Liver (tissue), 9 donors: ENCODE results near the gene ECI1. TPM values are rescaled to one million over a fixed set of nuclear protein-coding genes. Genes with fewer than 3 reads are reported as not detected.
A peak's percentile ranks its signal among the peaks of the same experiment; 100 is the strongest.

Source experiments
- DNase-seq: peaks from one replicate; pipeline ENCODE4 v3.0.0-alpha.2; 2017; ENCODE audit warnings: low spot score
- H3K27ac ChIP-seq, 2 donors: one replicate each; pipeline ENCODE4 v1.7.0; 2013; ENCODE audit warnings: inconsistent platforms in 2 of 2, low read length in 2 of 2, control low read depth in 1 of 2, low read depth in 1 of 2, mild to moderate bottlenecking in 1 of 2
- H3K27me3 ChIP-seq, 4 donors: one replicate each; pipeline versions ENCODE4 v1.6.1 to v1.7.0; 2013; ENCODE audit warnings: low read length in 3 of 4, inconsistent platforms in 1 of 4, mild to moderate bottlenecking in 1 of 4, moderate library complexity in 1 of 4; ENCODE audit not compliant: control insufficient read depth in 4 of 4, insufficient read depth in 4 of 4
- H3K36me3 ChIP-seq, 4 donors: one replicate each; pipeline versions ENCODE4 v1.6.1 to v1.7.0; 2013; ENCODE audit warnings: low read length in 3 of 4, mild to moderate bottlenecking in 3 of 4, low read depth in 1 of 4, moderate library complexity in 1 of 4; ENCODE audit not compliant: control insufficient read depth in 4 of 4, insufficient read depth in 3 of 4
- H3K4me1 ChIP-seq, 4 donors: one replicate each; pipeline versions ENCODE4 v1.6.1 to v1.7.0; 2013; ENCODE audit warnings: low read length in 3 of 4, mild to moderate bottlenecking in 3 of 4, moderate library complexity in 1 of 4; ENCODE audit not compliant: control insufficient read depth in 4 of 4, insufficient read depth in 4 of 4
- H3K4me3 ChIP-seq, 3 donors: one replicate each; pipeline versions ENCODE4 v1.6.1 to v1.7.0; 2013; ENCODE audit warnings: low read length in 3 of 3, control low read depth in 1 of 3, low read depth in 1 of 3, mild to moderate bottlenecking in 1 of 3
- H3K9ac ChIP-seq, 2 donors: one replicate each; pipeline ENCODE4 v1.7.0; 2013; ENCODE audit warnings: low read length in 2 of 2, mild to moderate bottlenecking in 2 of 2, moderate library complexity in 2 of 2, control low read depth in 1 of 2, low read depth in 1 of 2
- H3K9me3 ChIP-seq, 4 donors: one replicate each; pipeline versions ENCODE4 v1.6.1 to v1.7.0; 2013; ENCODE audit warnings: low read length in 3 of 4; ENCODE audit not compliant: control insufficient read depth in 4 of 4
- EGR1 ChIP-seq, 2 donors: IDR thresholded peaks; 2 replicates each; pipeline ENCODE4 v1.6.1; 2016 to 2018; ENCODE audit warnings: antibody characterized with exemption in 2 of 2, low read depth in 2 of 2
- FOXA1 ChIP-seq: IDR thresholded peaks from 2 replicates; pipeline ENCODE4 v1.6.1; 2016; ENCODE audit warnings: antibody characterized with exemption
- FOXA2 ChIP-seq: IDR thresholded peaks from 2 replicates; pipeline ENCODE4 v1.6.1; 2016; ENCODE audit warnings: antibody characterized with exemption
- GABPA ChIP-seq, 2 donors: IDR thresholded peaks in 1 of 2; conservative IDR thresholded peaks in 1 of 2; 2 replicates each; pipeline ENCODE4 v1.6.1; 2016; ENCODE audit warnings: antibody characterized with exemption in 2 of 2, mild to moderate bottlenecking in 1 of 2, moderate library complexity in 1 of 2
- HNF4A ChIP-seq, 2 donors: conservative IDR thresholded peaks; 2 replicates each; pipeline ENCODE4 v1.6.1; 2016; ENCODE audit warnings: antibody characterized with exemption in 2 of 2, mild to moderate bottlenecking in 2 of 2
- HNF4G ChIP-seq: IDR thresholded peaks from 2 replicates; pipeline ENCODE4 v1.6.1; 2016; ENCODE audit warnings: antibody characterized with exemption
- JUND ChIP-seq, 2 donors: IDR thresholded peaks; 2 replicates each; pipeline ENCODE4 v1.6.1; 2016; ENCODE audit warnings: antibody characterized with exemption in 2 of 2
- NR2F2 ChIP-seq: IDR thresholded peaks from 2 replicates; pipeline ENCODE4 v1.6.1; 2016; ENCODE audit warnings: antibody characterized with exemption
- RAD21 ChIP-seq, 2 donors: IDR thresholded peaks; 2 replicates each; pipeline ENCODE4 v1.6.1; 2016; ENCODE audit warnings: antibody characterized with exemption in 2 of 2, mild to moderate bottlenecking in 2 of 2
- RXRA ChIP-seq, 2 donors: IDR thresholded peaks; 2 replicates each; pipeline ENCODE4 v1.6.1; 2017 to 2018; ENCODE audit warnings: antibody characterized with exemption in 2 of 2, mild to moderate bottlenecking in 1 of 2
- SP1 ChIP-seq: IDR thresholded peaks from 2 replicates; pipeline ENCODE4 v1.6.1; 2018; ENCODE audit warnings: antibody characterized with exemption, mild to moderate bottlenecking
- TAF1 ChIP-seq: conservative IDR thresholded peaks from 2 replicates; pipeline ENCODE4 v1.6.1; 2016; ENCODE audit warnings: antibody characterized with exemption, mild to moderate bottlenecking
- YY1 ChIP-seq: IDR thresholded peaks from 2 replicates; pipeline ENCODE4 v1.6.1; 2016; ENCODE audit warnings: antibody characterized with exemption, mild to moderate bottlenecking
- WGBS: extraction: QIAGEN DNeasy Blood & Tissue Kit; methylation state at CpG from one replicate; pipeline ENCODE4 v1.1.7; 2013; 5-methylcytosine and 5-hydroxymethylcytosine counted together
- polyA plus RNA-seq, 2 donors: library from polyadenylated mRNA; stranded (reverse) in 1 of 2; unstranded in 1 of 2; fragments of 200-250 nt in 1 of 2; fragments of >200 nt in 1 of 2; fragmentation: Nextera tagmentation in 1 of 2; extraction: Ambion mirVana in 1 of 2; gene quantifications; one replicate each; pipeline versions ENCODE4 v1.2.1 to v1.2.3, GENCODE V29; 2013 to 2015
- total RNA-seq, 2 donors: library from RNA; depleted of rRNA; stranded (reverse); fragments of >200 nt; gene quantifications; one replicate each; pipeline ENCODE4 v1.2.3, GENCODE V29; 2014
- TF ChIP-seq, protein P1 (sequence below): IDR thresholded peaks from 2 replicates; pipeline ENCODE4 v1.6.1; 2016; ENCODE audit warnings: antibody characterized with exemption
- TF ChIP-seq, protein P2 (sequence below): IDR thresholded peaks from 2 replicates; pipeline ENCODE4 v1.6.1; 2016; ENCODE audit warnings: antibody characterized with exemption
- TF ChIP-seq, protein P3 (sequence below): IDR thresholded peaks from 2 replicates; pipeline ENCODE4 v1.6.1; 2016; ENCODE audit warnings: antibody characterized with exemption, mild to moderate bottlenecking
- TF ChIP-seq, protein P4 (sequence below): IDR thresholded peaks from 2 replicates; pipeline ENCODE4 v1.6.1; 2016; ENCODE audit warnings: antibody characterized with exemption
- TF ChIP-seq, protein P5 (sequence below): fragments of 150-350 bp; IDR thresholded peaks from 2 replicates; pipeline ENCODE4 v1.5.1; 2017; ENCODE audit warnings: improper control_type of control experiment, low read depth, low read length; ENCODE audit not compliant: missing input control
- donor health status: healthy.
- donor health status: healthy.
- donor health status: healthy.
- donor health status: healthy.
- donor health status: healthy.

Gene ECI1
- total and polyA plus RNA-seq, 4 donors = 36.8 to 107 (median 79.5) TPM

DNA sequence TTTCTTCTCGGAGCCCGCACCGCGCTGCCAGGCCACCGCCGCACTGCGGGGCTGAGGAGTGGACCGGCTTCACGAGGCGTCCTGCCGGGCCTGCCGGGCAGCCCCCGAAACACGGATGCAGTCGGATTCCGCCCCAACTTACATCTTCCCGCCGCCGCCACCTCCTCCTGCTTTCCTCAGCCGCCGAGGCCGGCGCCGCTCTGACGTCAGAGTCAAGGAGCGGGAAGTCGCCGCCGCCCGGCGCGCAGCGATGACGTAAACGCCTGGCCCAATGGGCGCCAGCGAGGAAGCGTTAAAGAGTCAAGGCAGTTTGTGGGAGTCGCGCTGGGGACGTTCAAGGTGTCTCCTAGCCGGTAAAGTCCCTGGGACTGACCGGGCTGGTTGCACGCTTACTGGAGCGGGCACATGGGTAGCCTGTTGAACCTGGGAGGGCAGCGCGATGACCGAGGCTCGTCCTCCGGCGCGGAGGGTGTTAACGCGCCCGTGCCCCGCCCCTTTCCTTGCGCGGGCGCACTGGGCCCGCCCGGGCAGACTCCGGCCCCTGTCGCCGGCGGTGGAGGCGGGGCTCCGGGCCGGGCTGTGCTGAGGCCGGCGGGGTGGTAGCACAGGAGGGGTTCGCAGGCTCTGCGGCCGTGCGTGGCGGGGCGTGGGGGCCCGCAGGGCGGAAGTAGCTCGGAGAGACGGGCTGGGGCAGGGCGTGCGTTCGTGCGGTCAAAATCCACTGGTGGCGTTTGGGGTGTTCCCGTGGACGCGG, 16.7 kb upstream of the ECI1 start, which contains the start of gene RNPS1:
RNPS1 (minus strand) TSS at position 214 of the 754 bp plus-strand sequence. CDS start 3,483 bp downstream, outside the sequence.
- peak within 1 kb of the TSS; percentile 87 for H3K9ac ChIP-seq
- H3K27ac ChIP-seq = peak within 1 kb of the TSS; percentile 98 to 100
- no peaks in the 10 kb centered on the region for H3K9me3 ChIP-seq
- H3K36me3 ChIP-seq = peaks cover 1 to 10% (median 3%) of the 10 kb centered on the region in 4 donors
- H3K4me1 ChIP-seq = peaks cover 11 to 30% (median 26%) of the 10 kb centered on the region in 4 donors
- TF ChIP-seq TAF1 (no peak), FOXA2 (no peak), GABPA (IDR thresholded peaks at IDR 0.05 in 1 of 2, conservative IDR thresholded peaks at IDR 0.05 in 1 of 2) (peak in 1 of 2 donors; percentile 85), HNF4A (conservative IDR thresholded peaks at IDR 0.05) (peak; percentile 18 to 39), FOXA1 (no peak), SP1 (peak; percentile 71), RXRA (IDR thresholded peaks at IDR 0.05) (peak; percentile 20 to 23), YY1 (peak; percentile 93), EGR1 (IDR thresholded peaks at IDR 0.05; ENCODE audit: low read depth in 2 of 2) (peak in 1 of 2 donors; percentile 38), NR2F2 (peak; percentile 46), JUND (IDR thresholded peaks at IDR 0.05) (peak in 1 of 2 donors; percentile 32), HNF4G (no peak), RAD21 (IDR thresholded peaks at IDR 0.05) (peak in 1 of 2 donors; percentile 12)
- TF ChIP-seq, protein P1, sequence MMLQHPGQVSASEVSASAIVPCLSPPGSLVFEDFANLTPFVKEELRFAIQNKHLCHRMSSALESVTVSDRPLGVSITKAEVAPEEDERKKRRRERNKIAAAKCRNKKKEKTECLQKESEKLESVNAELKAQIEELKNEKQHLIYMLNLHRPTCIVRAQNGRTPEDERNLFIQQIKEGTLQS = no peak
- TF ChIP-seq, protein P2, sequence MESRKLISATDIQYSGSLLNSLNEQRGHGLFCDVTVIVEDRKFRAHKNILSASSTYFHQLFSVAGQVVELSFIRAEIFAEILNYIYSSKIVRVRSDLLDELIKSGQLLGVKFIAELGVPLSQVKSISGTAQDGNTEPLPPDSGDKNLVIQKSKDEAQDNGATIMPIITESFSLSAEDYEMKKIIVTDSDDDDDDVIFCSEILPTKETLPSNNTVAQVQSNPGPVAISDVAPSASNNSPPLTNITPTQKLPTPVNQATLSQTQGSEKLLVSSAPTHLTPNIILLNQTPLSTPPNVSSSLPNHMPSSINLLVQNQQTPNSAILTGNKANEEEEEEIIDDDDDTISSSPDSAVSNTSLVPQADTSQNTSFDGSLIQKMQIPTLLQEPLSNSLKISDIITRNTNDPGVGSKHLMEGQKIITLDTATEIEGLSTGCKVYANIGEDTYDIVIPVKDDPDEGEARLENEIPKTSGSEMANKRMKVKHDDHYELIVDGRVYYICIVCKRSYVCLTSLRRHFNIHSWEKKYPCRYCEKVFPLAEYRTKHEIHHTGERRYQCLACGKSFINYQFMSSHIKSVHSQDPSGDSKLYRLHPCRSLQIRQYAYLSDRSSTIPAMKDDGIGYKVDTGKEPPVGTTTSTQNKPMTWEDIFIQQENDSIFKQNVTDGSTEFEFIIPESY = no peak
- TF ChIP-seq, protein P3, sequence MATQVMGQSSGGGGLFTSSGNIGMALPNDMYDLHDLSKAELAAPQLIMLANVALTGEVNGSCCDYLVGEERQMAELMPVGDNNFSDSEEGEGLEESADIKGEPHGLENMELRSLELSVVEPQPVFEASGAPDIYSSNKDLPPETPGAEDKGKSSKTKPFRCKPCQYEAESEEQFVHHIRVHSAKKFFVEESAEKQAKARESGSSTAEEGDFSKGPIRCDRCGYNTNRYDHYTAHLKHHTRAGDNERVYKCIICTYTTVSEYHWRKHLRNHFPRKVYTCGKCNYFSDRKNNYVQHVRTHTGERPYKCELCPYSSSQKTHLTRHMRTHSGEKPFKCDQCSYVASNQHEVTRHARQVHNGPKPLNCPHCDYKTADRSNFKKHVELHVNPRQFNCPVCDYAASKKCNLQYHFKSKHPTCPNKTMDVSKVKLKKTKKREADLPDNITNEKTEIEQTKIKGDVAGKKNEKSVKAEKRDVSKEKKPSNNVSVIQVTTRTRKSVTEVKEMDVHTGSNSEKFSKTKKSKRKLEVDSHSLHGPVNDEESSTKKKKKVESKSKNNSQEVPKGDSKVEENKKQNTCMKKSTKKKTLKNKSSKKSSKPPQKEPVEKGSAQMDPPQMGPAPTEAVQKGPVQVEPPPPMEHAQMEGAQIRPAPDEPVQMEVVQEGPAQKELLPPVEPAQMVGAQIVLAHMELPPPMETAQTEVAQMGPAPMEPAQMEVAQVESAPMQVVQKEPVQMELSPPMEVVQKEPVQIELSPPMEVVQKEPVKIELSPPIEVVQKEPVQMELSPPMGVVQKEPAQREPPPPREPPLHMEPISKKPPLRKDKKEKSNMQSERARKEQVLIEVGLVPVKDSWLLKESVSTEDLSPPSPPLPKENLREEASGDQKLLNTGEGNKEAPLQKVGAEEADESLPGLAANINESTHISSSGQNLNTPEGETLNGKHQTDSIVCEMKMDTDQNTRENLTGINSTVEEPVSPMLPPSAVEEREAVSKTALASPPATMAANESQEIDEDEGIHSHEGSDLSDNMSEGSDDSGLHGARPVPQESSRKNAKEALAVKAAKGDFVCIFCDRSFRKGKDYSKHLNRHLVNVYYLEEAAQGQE = peak; percentile 35
- TF ChIP-seq, protein P4, sequence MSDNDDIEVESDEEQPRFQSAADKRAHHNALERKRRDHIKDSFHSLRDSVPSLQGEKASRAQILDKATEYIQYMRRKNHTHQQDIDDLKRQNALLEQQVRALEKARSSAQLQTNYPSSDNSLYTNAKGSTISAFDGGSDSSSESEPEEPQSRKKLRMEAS = no peak
- TF ChIP-seq, protein P5, sequence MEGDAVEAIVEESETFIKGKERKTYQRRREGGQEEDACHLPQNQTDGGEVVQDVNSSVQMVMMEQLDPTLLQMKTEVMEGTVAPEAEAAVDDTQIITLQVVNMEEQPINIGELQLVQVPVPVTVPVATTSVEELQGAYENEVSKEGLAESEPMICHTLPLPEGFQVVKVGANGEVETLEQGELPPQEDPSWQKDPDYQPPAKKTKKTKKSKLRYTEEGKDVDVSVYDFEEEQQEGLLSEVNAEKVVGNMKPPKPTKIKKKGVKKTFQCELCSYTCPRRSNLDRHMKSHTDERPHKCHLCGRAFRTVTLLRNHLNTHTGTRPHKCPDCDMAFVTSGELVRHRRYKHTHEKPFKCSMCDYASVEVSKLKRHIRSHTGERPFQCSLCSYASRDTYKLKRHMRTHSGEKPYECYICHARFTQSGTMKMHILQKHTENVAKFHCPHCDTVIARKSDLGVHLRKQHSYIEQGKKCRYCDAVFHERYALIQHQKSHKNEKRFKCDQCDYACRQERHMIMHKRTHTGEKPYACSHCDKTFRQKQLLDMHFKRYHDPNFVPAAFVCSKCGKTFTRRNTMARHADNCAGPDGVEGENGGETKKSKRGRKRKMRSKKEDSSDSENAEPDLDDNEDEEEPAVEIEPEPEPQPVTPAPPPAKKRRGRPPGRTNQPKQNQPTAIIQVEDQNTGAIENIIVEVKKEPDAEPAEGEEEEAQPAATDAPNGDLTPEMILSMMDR = no peak
- peak within 1 kb of the TSS; percentile 80 to 98 (median 86) for H3K4me3 ChIP-seq
- peak; percentile 97 for DNase-seq
- under 1% methylated on average over 88 of the region's 88 CpGs for WGBS
- no peaks in the 10 kb centered on the region for H3K27me3 ChIP-seq
